GM12892 (cell line): ENCODE data around the gene OS9.
"Not testable (repeated sequence)": the region's sequence is repeated elsewhere in the genome, so short reads cannot be mapped to it uniquely, and the experiment has no call there.

ENCODE experiments used
- POLR2A ChIP-seq: IDR thresholded peaks from 2 replicates; pipeline ENCODE4 v1.6.1; 2011; ENCODE audit warnings: low read depth, low read length, control low read depth
- POLR2AphosphoS5 ChIP-seq: IDR thresholded peaks from 2 replicates; pipeline ENCODE4 v1.6.1; 2011; ENCODE audit warnings: low read depth, low read length, control low read depth
- TAF1 ChIP-seq: IDR thresholded peaks from 2 replicates; pipeline ENCODE4 v1.6.1; 2011; ENCODE audit warnings: low read depth, mild to moderate bottlenecking, control low read depth, low read length, borderline replicate concordance

DNA sequence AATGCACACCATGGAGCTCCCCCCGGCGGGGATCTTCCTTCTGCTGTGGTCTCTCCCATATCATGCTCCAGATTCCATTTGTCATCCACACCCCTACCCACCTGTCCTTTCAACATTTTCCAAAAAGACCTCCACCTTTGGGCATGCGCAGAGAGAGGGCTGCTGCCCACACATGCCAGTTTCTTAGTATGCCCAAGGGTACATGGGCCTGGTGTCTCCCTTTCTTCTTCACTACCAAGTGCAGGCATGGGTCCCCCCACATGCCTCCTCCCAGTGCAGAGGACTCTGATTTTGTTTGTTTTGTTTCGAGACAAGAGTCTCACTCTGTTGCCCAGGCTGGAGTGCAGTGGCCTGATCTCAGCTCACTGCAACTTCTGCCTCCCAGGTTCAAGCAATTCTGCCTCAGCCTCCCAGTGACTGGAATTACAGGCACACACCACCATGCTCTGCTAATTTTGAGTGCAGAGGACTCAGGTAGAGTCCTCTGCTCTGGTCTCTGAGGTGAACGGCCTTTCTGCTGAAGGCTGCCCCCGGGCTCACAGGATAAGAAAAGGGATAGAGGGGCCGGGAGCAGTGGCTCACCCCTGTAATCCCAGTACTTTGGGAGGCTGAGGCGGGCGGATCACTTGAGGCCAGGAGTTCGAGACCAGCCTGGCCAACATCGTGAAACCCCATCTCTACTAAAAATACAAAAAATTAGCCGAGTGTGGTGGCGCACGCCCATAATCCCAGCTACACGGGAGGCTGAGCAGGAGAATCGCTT, 28.1 kb downstream of the OS9 start:
- TF ChIP-seq POLR2A, POLR2AphosphoS5, TAF1: not testable (repeated sequence)
